ENCODE results near the gene ZNF785. TPM values are rescaled to one million over a fixed set of nuclear protein-coding genes. Genes with fewer than 3 reads are reported as not detected.
"Not testable (repeated sequence)": the region's sequence is repeated elsewhere in the genome, so short reads cannot be mapped to it uniquely, and the experiment has no call there.

ZNF785 gene
- total and polyA plus RNA-seq, 9 donors = 7.0 to 29.4 (median 19.9) TPM

- H3K4me3 ChIP-seq = no peak overlapping the region
- no peak for TF ChIP-seq CTCF (IDR thresholded peaks at IDR 0.05)
- TF ChIP-seq POLR2A (IDR thresholded peaks at IDR 0.05) = no peak
- TF ChIP-seq EP300 (IDR thresholded peaks at IDR 0.05) = no peak
- H3K36me3 ChIP-seq = no peaks in the 10 kb centered on the region
- H3K27ac ChIP-seq = no peak overlapping the region
- no peak for DNase-seq
- no peaks in the 10 kb centered on the region for H3K27me3 ChIP-seq
- no peaks in the 10 kb centered on the region for H3K4me1 ChIP-seq (ENCODE audit: insufficient read depth)
- no peaks in the 10 kb centered on the region for H3K9me3 ChIP-seq
- 93 to 96% (median 95%) methylated on average over 2 of the region's 2 CpGs for WGBS, 3 donors
- intact Hi-C loops (cut with DNase I) = no loop called here
These were observed 15.4 kb upstream of the ZNF785 start for GRCh38 chr16:30600929-30601328.

- Histone ChIP-seq H3K36me3 (no peaks in the 10 kb centered on the region), H3K9me3 (no peaks in the 10 kb centered on the region), H3K27ac (no peak overlapping the region), H3K4me3 (no peak overlapping the region), H3K27me3 (no peaks in the 10 kb centered on the region), H3K4me1 (ENCODE audit: insufficient read depth) (no peaks in the 10 kb centered on the region)
- TF ChIP-seq POLR2A (IDR thresholded peaks at IDR 0.05) (no peak), EP300 (IDR thresholded peaks at IDR 0.05) (no peak), CTCF (IDR thresholded peaks at IDR 0.05) (no peak)
- DNase-seq = no peak
- intact Hi-C loops (cut with DNase I) = no loop called here
- 93 to 96% (median 94%) methylated on average over 3 of the region's 3 CpGs for WGBS, 3 donors
These were observed 14.7 kb upstream of the ZNF785 start for GRCh38 chr16:30600215-30600614.

- TF ChIP-seq POLR2A (IDR thresholded peaks at IDR 0.05) (no peak), EP300 (IDR thresholded peaks at IDR 0.05) (no peak), CTCF (IDR thresholded peaks at IDR 0.05) (no peak)
- Histone ChIP-seq H3K36me3 (no peaks in the 10 kb centered on the region), H3K9me3 (no peaks in the 10 kb centered on the region), H3K4me3 (no peak overlapping the region), H3K27ac (no peak overlapping the region), H3K4me1 (ENCODE audit: insufficient read depth) (no peaks in the 10 kb centered on the region), H3K27me3 (no peaks in the 10 kb centered on the region)
- 95 to 98% (median 95%) methylated on average over 4 of the region's 4 CpGs for WGBS, 3 donors
- intact Hi-C loops (cut with DNase I) = no loop called here
- no peak for DNase-seq
These were observed 7.4 kb upstream of the ZNF785 start for GRCh38 chr16:30592871-30593270.

- intact Hi-C loops (cut with DNase I); H3K27me3 ChIP-seq; H3K27ac ChIP-seq; H3K9me3 ChIP-seq; DNase-seq; H3K4me3 ChIP-seq; H3K4me1 ChIP-seq (ENCODE audit: insufficient read depth); H3K36me3 ChIP-seq: not testable (repeated sequence)
- 92 to 97% (median 94%) methylated on average over 9 of the region's 9 CpGs for WGBS, 3 donors
These were observed 5.4 kb upstream of the ZNF785 start for GRCh38 chr16:30590869-30591268.

GRCh38 chr16:30589582-30589981 is 4.1 kb upstream of the ZNF785 start:
- H3K27me3 ChIP-seq; DNase-seq; H3K4me1 ChIP-seq (ENCODE audit: insufficient read depth); H3K36me3 ChIP-seq; H3K9me3 ChIP-seq; H3K27ac ChIP-seq; H3K4me3 ChIP-seq: not testable (repeated sequence)
- intact Hi-C loops (cut with DNase I) = loop anchor here in 3 of 4 donors (5.0 to 10.0 kb wide), 3 partner anchors 43 to 65 kb away; partner anchors contain the start of genes FBRS (in 1 of the 3) and PRR14 (in 1 of the 3)
- 93 to 98% (median 95%) methylated on average over 2 of the region's 2 CpGs for WGBS, 3 donors
